H9 (cell line): Measurements from ENCODE around the gene KCNJ16. TPM values are rescaled to one million over a fixed set of nuclear protein-coding genes. Genes with fewer than 3 reads are reported as not detected.

Source experiments
- DNase-seq: peaks from one replicate; pipeline ENCODE4 v3.0.0-alpha.2; 2017
- H2AFZ ChIP-seq: one replicate; pipeline ENCODE4 v1.6.1; 2013; ENCODE audit warnings: mild to moderate bottlenecking, low read length, control low read depth, moderate library complexity
- H2AK5ac ChIP-seq: 2 replicates; pipeline ENCODE4 v1.6.1; 2013; ENCODE audit warnings: low read length, control low read depth, mixed read lengths; ENCODE audit not compliant: insufficient read length
- H2BK120ac ChIP-seq: one replicate; pipeline ENCODE4 v1.6.1; 2013; ENCODE audit warnings: low read depth, mild to moderate bottlenecking, low read length, control low read depth, inconsistent platforms; ENCODE audit not compliant: poor library complexity, severe bottlenecking
- H2BK12ac ChIP-seq: 2 replicates; pipeline ENCODE4 v1.6.1; 2013; ENCODE audit warnings: low read length, control low read depth, mixed read lengths, low read depth; ENCODE audit not compliant: insufficient read length
- H2BK15ac ChIP-seq: 2 replicates; pipeline ENCODE4 v1.6.1; 2013; ENCODE audit warnings: low read depth, low read length, control low read depth
- H2BK20ac ChIP-seq: one replicate; pipeline ENCODE4 v1.6.1; 2013; ENCODE audit warnings: low read depth, mild to moderate bottlenecking, low read length, control low read depth, inconsistent platforms; ENCODE audit not compliant: poor library complexity, severe bottlenecking
- H2BK5ac ChIP-seq: 2 replicates; pipeline ENCODE4 v1.6.1; 2013; ENCODE audit warnings: low read length, control low read depth, mixed read lengths; ENCODE audit not compliant: insufficient read length
- H3K14ac ChIP-seq: 2 replicates; pipeline ENCODE4 v1.6.1; 2013; ENCODE audit warnings: low read length, control low read depth; ENCODE audit not compliant: insufficient read depth
- H3K18ac ChIP-seq: 2 replicates; pipeline ENCODE4 v1.6.1; 2013; ENCODE audit warnings: low read depth, mild to moderate bottlenecking, mixed read lengths, low read length, control low read depth; ENCODE audit not compliant: insufficient read length
- H3K23ac ChIP-seq: 2 replicates; pipeline ENCODE4 v1.6.1; 2013; ENCODE audit warnings: low read length, control low read depth, mixed read lengths, low read depth; ENCODE audit not compliant: insufficient read length
- H3K23me2 ChIP-seq: 2 replicates; pipeline ENCODE4 v1.6.1; 2013; ENCODE audit warnings: low read depth, mild to moderate bottlenecking, mixed read lengths, low read length, control low read depth; ENCODE audit not compliant: insufficient read length, poor library complexity, severe bottlenecking
- H3K27ac ChIP-seq: 2 replicates; pipeline ENCODE4 v1.5.1; 2013; ENCODE audit warnings: low read length, control low read depth, mixed read lengths, low read depth; ENCODE audit not compliant: insufficient read length
- H3K27me3 ChIP-seq: 2 replicates; pipeline ENCODE4 v1.6.1; 2013; ENCODE audit warnings: low read length, control low read depth, inconsistent platforms; ENCODE audit not compliant: insufficient read depth
- H3K4ac ChIP-seq: 2 replicates; pipeline ENCODE4 v1.6.1; 2013; ENCODE audit warnings: low read depth, mild to moderate bottlenecking, control low read depth, inconsistent platforms, low read length, moderate library complexity
- H3K4me1 ChIP-seq: 2 replicates; pipeline ENCODE4 v1.6.1; 2013; ENCODE audit warnings: low read length, control low read depth, inconsistent platforms; ENCODE audit not compliant: insufficient read depth
- H3K4me2 ChIP-seq: 2 replicates; pipeline ENCODE4 v1.6.1; 2013; ENCODE audit warnings: low read length, control low read depth, mixed read lengths; ENCODE audit not compliant: insufficient read length, insufficient read depth
- H3K56ac ChIP-seq: 2 replicates; pipeline ENCODE4 v1.6.1; 2013; ENCODE audit warnings: low read depth, mild to moderate bottlenecking, mixed read lengths, low read length, control low read depth; ENCODE audit not compliant: insufficient read length
- H3K79me1 ChIP-seq: 2 replicates; pipeline ENCODE4 v1.6.1; 2013; ENCODE audit warnings: low read depth, mild to moderate bottlenecking, moderate library complexity, low read length, control low read depth, inconsistent platforms; ENCODE audit not compliant: insufficient read depth, poor library complexity, severe bottlenecking
- H3K79me2 ChIP-seq: 2 replicates; pipeline ENCODE4 v1.6.1; 2013; ENCODE audit warnings: low read length, control low read depth, inconsistent platforms; ENCODE audit not compliant: insufficient read depth
- H3K9ac ChIP-seq: 2 replicates; pipeline ENCODE4 v1.6.1; 2013; ENCODE audit warnings: low read length, control low read depth, mixed read lengths; ENCODE audit not compliant: insufficient read length; ENCODE audit errors: extremely low read depth
- H3K9me3 ChIP-seq: one replicate; pipeline ENCODE4 v1.6.1; 2013; ENCODE audit warnings: low read depth, low read length, inconsistent platforms; ENCODE audit not compliant: control insufficient read depth
- H3T11ph ChIP-seq: one replicate; pipeline ENCODE4 v1.6.1; 2013; ENCODE audit warnings: mild to moderate bottlenecking, low read length, control low read depth, inconsistent platforms
- H4K20me1 ChIP-seq: one replicate; pipeline ENCODE4 v1.6.1; 2013; ENCODE audit not compliant: control insufficient read depth, insufficient read length, insufficient read depth
- H4K5ac ChIP-seq: 2 replicates; pipeline ENCODE4 v1.6.1; 2013; ENCODE audit warnings: low read depth, mild to moderate bottlenecking, mixed read lengths, low read length, control low read depth; ENCODE audit not compliant: insufficient read length
- H4K8ac ChIP-seq: replicated peaks from 2 replicates; pipeline ENCODE4 v1.6.1; 2013; ENCODE audit warnings: low read length, control low read depth, mixed read lengths, low read depth; ENCODE audit not compliant: insufficient read length
- H4K91ac ChIP-seq: 2 replicates; pipeline ENCODE4 v1.6.1; 2013; ENCODE audit warnings: low read depth, mild to moderate bottlenecking, moderate library complexity, mixed read lengths, low read length, control low read depth; ENCODE audit not compliant: insufficient read length
- H3K27ac Mint-ChIP-seq, 3 experiments: 2 replicates in 2 of 3; 3 replicates in 1 of 3; pipeline ENCODE4 v1.8.0; 2020 to 2021; ENCODE audit warnings: mixed read lengths in 3 of 3, mild to moderate bottlenecking in 1 of 3, moderate library complexity in 1 of 3
- H3K27me3 Mint-ChIP-seq: 2 replicates; pipeline ENCODE4 v1.8.0; 2021; ENCODE audit warnings: low read depth, mild to moderate bottlenecking, moderate library complexity, mixed read lengths
- H3K36me3 Mint-ChIP-seq, 3 experiments: 2 replicates in 2 of 3; 3 replicates in 1 of 3; pipeline ENCODE4 v1.8.0; 2020 to 2021; ENCODE audit warnings: low read depth in 3 of 3, mixed read lengths in 3 of 3; ENCODE audit not compliant: insufficient read depth in 1 of 3
- H3K4me1 Mint-ChIP-seq, 2 experiments: 2 replicates each; pipeline ENCODE4 v1.8.0; 2020; ENCODE audit warnings: mixed read lengths in 2 of 2
- H3K4me3 Mint-ChIP-seq, 2 experiments: 2 replicates in 1 of 2; 3 replicates in 1 of 2; pipeline ENCODE4 v1.8.0; 2020 to 2021; ENCODE audit warnings: mild to moderate bottlenecking in 2 of 2, mixed read lengths in 2 of 2, moderate library complexity in 1 of 2
- H3K9me3 Mint-ChIP-seq, 2 experiments: 2 replicates in 1 of 2; 3 replicates in 1 of 2; pipeline ENCODE4 v1.8.0; 2020; ENCODE audit warnings: mild to moderate bottlenecking in 2 of 2, mixed read lengths in 2 of 2, moderate library complexity in 1 of 2
- WGBS: extraction: QIAGEN DNeasy Blood & Tissue Kit; methylation state at CpG from one replicate; pipeline ENCODE4 v1.1.7; 2013; ENCODE audit warnings: missing lambda C conversion rate, low lambda C conversion rate, mixed read lengths; ENCODE audit not compliant: insufficient read length; ENCODE audit errors: extremely low coverage; 5-methylcytosine and 5-hydroxymethylcytosine counted together
- total RNA-seq: library from RNA; stranded (reverse); gene quantifications from 2 replicates; pipeline ENCODE4 v1.2.1, GENCODE V29; 2021
- TF ChIP-seq, protein P1 (sequence below): fragments of 200-600 bp; sonication (generic); conservative IDR thresholded peaks from 3 replicates; pipeline ENCODE4 v1.8.0; 2021; ENCODE audit warnings: antibody characterized with exemption, mild to moderate bottlenecking

The KCNJ16 gene
- total RNA-seq, 1 experiment from 2014 or later = not detected

- H3K79me1 ChIP-seq = no peaks in the 10 kb centered on the region
- Mint-ChIP-seq H3K27ac (peak overlapping the region in 2 of 3 experiments; percentile 23 to 89; a peak in 3 of 7 replicates), H3K27me3 (no peaks in the 10 kb centered on the region), H3K9me3 (peaks cover 0 to 3% of the 10 kb centered on the region in 2 experiments; a peak in 1 of 5 replicates), H3K36me3 (no peaks in the 10 kb centered on the region; a peak in 1 of 7 replicates), H3K4me1 (peaks cover 3 to 8% of the 10 kb centered on the region in 2 experiments), H3K4me3 (no peak overlapping the region)
- H3K23me2 ChIP-seq = no peaks in the 10 kb centered on the region
- no peak overlapping the region for H3K23ac ChIP-seq
- H3K27ac ChIP-seq = no peak overlapping the region
- no peak overlapping the region for H2BK5ac ChIP-seq
- H3K79me2 ChIP-seq = no peaks in the 10 kb centered on the region
- no peak overlapping the region for H3T11ph ChIP-seq
- DNase-seq = no peak
- no CpG with 5 or more reads among the region's 23 CpGs for WGBS
- H4K20me1 ChIP-seq = no peaks in the 10 kb centered on the region
- no peak overlapping the region for H3K18ac ChIP-seq
- H2BK15ac ChIP-seq = no peak overlapping the region
- H2BK120ac ChIP-seq = no peak overlapping the region
- no peak overlapping the region for H3K56ac ChIP-seq
- H4K91ac ChIP-seq = no peak overlapping the region
- H3K14ac ChIP-seq = no peak overlapping the region; the same call in 1 of the 2 replicates
- H3K9me3 ChIP-seq = no peaks in the 10 kb centered on the region
- TF ChIP-seq, protein P1, sequence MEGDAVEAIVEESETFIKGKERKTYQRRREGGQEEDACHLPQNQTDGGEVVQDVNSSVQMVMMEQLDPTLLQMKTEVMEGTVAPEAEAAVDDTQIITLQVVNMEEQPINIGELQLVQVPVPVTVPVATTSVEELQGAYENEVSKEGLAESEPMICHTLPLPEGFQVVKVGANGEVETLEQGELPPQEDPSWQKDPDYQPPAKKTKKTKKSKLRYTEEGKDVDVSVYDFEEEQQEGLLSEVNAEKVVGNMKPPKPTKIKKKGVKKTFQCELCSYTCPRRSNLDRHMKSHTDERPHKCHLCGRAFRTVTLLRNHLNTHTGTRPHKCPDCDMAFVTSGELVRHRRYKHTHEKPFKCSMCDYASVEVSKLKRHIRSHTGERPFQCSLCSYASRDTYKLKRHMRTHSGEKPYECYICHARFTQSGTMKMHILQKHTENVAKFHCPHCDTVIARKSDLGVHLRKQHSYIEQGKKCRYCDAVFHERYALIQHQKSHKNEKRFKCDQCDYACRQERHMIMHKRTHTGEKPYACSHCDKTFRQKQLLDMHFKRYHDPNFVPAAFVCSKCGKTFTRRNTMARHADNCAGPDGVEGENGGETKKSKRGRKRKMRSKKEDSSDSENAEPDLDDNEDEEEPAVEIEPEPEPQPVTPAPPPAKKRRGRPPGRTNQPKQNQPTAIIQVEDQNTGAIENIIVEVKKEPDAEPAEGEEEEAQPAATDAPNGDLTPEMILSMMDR = no peak
- no peak overlapping the region for H4K5ac ChIP-seq
- no peak overlapping the region for H3K4me2 ChIP-seq
- H2AFZ ChIP-seq = no peak overlapping the region
- H3K4ac ChIP-seq = no peak overlapping the region
- H3K9ac ChIP-seq = no peak overlapping the region
- no peaks in the 10 kb centered on the region for H3K4me1 ChIP-seq
- H4K8ac ChIP-seq = no peak overlapping the region
- H2BK20ac ChIP-seq = no peak overlapping the region
- no peaks in the 10 kb centered on the region for H3K27me3 ChIP-seq
- no peak overlapping the region for H2BK12ac ChIP-seq
- no peak overlapping the region for H2AK5ac ChIP-seq
Observed at GRCh38 chr17:70128727-70129238, 53.8 kb downstream of the KCNJ16 start.
